GM18505 (cell line): ENCODE results near the gene EEPD1.
A peak's percentile ranks its signal among the peaks of the same experiment; 100 is the strongest.

Experiments used
- ATAC-seq: cut with Tn5 transposase; IDR thresholded peaks from one replicate; pipeline ENCODE4 v1.9.1; 2021; ENCODE audit not compliant: unreplicated experiment
- POLR2A ChIP-seq: IDR thresholded peaks from 4 replicates; pipeline ENCODE4 v1.6.1; 2011; ENCODE audit warnings: borderline replicate concordance; ENCODE audit not compliant: insufficient read depth, insufficient read length; ENCODE audit errors: extremely low read depth

The EEPD1 gene

GRCh38 chr7:36182854-36183604 is 30.0 kb downstream of the EEPD1 start:
- ATAC-seq = no peak
- no peak for TF ChIP-seq POLR2A

DNA sequence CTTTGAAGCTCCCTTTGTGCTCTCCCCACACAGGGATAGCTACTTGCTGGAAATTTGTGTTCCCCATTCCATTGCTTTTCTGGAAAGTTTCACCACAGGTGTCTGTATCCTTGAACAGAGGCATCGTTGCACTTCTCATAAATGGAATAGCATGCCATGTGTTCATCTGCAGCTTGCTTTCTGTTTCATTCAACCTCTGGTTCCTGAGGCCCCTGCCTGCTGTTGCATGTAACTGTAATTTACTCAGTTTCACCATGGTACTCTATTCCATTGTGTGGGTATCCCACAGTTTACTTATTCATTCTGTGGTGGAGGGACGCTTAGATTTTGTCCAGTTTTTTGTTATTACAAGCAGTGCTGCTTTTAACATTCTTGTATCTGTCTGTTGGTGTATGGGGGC is 32.0 kb downstream of the EEPD1 start:
- no peak for TF ChIP-seq POLR2A
- ATAC-seq = no peak

- no peak for TF ChIP-seq POLR2A
- no peak for ATAC-seq
Measured at GRCh38 chr7:36185756-36186155, 32.7 kb downstream of the EEPD1 start.

DNA sequence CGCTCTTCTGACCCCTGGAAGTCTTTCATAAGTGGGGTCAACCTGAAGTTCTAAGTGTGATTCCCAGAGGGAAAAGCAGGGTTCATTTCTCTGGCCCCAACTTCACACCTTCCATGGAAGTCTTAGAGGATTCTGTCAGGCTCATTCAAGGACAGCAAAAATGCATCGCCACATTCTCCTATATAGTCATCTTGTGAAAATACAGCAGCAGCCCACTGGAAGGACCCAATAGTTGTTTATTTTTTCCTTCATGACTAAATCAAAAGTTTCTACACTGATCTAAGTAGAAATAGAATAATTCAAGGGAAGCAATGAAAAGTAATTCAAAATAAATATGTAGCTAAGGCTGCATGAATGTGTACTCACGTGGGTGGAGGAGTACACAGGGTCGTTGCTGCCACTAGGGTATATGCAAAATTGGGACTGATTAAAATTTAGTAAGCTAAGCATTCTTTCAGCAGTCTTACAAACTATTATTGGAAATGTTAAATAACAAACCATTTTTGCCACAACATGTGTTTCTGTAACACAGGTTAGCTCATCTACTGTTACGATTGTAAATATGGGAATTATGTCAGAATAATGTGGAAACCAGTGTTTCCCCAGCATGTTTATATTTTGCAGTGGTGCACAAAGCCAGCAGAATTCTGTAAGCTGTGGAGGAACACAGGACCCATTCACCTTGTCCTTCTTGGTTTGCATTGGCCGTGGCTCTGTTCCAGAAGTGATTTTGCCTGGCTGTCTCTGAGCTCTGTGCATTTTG is 33.5 kb downstream of the EEPD1 start:
- no peak for ATAC-seq
- TF ChIP-seq POLR2A = no peak

- no peak for TF ChIP-seq POLR2A
- ATAC-seq = no peak
Measured at GRCh38 chr7:36188266-36188665, 35.2 kb downstream of the EEPD1 start.

DNA sequence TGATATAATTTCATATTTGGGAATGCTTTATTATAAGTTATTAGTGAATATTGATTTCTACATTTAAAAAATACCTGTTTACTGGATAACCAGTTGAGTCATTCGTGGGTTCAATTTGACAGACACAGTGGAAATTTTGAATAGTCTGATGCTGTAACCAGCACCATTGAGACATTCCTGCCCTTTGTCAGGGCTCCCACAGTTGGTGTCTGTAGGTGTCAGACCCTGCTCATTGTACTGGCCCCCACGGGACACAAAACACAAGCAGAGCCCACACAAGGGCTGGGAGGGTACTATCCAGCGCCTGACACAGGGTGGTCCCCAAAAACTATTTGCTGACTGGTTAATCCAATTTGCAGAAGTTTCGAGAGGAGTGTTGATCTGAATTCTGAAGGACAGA is 35.9 kb downstream of the EEPD1 start:
- TF ChIP-seq POLR2A = no peak
- no peak for ATAC-seq

DNA sequence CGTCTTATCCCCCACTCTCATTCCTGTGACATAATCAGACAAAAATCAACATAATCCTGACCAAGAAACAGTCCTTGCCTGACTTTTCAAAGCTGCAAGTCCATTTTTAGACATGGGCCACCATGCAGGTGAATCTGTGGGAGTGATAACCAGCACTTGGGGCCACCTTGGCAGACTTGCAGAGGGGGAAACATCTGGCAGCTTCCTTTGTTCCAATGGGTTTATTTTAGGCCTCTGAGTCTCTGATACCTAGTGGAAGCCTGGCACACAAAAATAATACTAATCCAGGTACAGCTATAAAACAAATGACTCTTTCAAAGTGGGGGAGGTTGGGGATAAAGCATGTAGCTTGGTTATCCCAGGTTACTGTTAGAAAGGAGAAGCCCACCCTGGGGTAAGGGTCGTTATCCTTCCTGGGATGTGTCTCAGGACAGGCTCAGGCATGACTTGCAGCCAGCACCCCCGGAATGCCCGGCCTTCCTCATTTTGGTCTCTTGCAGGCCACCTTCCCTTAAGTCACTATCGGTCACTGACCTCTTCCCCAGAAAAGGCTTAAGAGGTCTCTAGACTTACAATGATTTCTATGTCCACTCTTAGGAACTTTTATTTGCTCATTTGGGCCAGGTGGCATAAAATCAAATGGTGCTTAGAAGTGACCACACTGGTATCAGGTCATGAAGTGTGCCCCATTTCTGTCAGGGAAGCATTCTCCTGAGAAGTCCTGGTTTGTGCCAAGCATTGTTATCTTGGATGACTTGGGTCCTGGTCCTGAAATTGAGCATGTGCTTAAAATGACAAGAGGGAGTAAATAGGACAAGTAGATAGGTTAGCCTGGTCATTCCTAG is 37.6 kb downstream of the EEPD1 start:
- no peak for TF ChIP-seq POLR2A
- ATAC-seq = no peak

DNA sequence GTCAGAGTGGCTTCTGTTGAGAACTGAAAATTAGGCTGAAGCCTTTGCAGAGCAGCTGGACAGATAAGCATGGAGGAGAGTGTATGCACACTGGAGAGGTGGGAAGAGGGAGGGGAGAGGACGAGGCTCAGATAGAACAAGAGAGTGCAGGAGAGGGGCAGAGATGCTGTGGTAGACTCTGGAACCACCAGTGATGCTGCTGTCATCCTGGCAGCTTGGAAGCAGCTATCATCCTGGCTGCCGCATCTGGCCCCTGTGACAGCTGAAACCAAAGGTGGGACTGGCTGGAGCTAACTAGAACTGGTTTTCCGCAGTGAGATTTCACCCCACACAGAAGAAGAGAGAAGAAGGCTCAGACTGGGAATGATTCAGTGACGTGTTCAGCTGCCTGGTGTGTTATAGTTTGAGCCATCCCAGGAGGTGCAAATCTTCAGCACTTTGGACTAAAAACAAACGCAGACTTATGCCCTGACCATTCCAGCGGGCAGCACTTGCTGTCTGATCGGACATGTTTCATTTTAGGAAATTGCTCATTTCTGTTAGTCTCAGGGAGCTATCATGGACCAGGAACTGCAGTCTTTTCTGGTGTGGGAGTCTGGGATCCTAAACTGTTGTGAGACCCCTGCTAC is 38.4 kb downstream of the EEPD1 start:
- ATAC-seq = no peak
- no peak for TF ChIP-seq POLR2A

DNA sequence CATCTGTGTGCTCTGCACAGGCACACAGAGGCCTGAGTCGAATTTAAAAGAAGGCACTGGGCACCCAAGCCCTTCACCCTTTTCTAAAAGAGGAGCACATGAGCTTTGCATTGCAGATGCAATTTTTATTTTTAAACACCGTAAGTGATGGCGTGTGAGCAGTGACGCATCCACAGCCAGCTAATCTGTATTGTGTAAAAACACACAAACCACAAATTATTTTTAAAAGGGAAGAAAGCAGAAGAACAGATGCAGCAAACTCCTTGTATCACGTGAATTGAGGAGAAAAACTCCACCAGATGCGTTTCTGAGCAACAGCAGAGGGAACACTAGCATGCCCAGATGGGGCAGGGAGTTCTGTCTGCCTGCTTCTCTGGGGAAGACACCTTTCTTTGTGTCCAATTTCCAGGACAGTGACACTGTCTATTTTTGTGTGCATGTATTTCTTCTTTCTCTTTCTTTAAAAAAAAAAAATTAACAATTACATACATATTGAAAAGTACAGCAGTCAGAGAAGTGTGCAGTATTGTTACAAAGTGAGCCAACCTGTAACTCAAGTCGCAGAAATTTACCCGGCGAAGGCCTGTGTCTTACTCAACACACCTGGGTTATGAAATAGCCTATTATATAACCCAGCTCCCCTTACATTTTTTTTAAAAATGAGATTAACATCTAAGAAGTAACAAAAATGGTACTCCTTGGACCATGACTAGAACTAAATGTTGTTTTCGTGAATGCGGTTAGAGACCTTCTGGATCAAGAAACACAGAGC is 39.2 kb downstream of the EEPD1 start:
- ATAC-seq = peak; percentile 48
- TF ChIP-seq POLR2A = no peak

DNA sequence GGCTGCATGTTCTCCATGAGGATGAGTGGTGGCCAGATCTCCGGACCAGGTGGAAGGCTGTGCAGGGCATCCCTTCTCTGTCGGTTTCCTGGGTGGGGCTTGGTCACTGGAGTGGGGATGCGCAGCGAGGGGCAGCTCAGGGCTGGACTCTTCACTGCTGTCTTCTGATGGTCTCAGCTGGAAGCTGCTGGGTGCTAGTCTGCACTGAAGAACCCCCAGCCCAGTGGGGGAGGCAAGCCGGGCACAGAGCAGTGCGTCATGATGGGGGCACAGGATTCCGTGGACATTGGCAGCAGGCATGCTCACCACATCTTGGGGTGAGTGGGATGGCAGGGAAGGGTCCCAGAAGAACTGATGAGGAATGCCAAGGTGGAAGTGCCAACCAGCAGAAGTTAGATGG is 39.8 kb downstream of the EEPD1 start:
- no peak for TF ChIP-seq POLR2A
- no peak for ATAC-seq

- no peak for ATAC-seq
- no peak for TF ChIP-seq POLR2A
Measured at GRCh38 chr7:36198854-36199266, 45.8 kb downstream of the EEPD1 start.

GRCh38 chr7:36199329-36199728 is 46.3 kb downstream of the EEPD1 start:
- no peak for TF ChIP-seq POLR2A
- no peak for ATAC-seq
